Endothelial cell of umbilical vein (primary cell): ENCODE data around the gene CCL7. TPM values are rescaled to one million over a fixed set of nuclear protein-coding genes. Genes with fewer than 3 reads are reported as not detected.

Experiments used
- BruUV-seq: library from RNA; stranded (reverse); fragments of 400-500 nt; replicated peaks from 2 replicates; lab custom pipeline; 2021; lab: Mats Ljungman, UMichigan
- CTCF ChIA-PET: fragments of 300-600, 350-600 bp; sonication (Branson Sonifier 250); formaldehyde crosslinking; loops from one replicate; lab custom pipeline; 2021; ENCODE audit warnings: antibody characterized with exemption, inconsistent platforms; lab: Charles Lee
- POLR2A ChIA-PET: fragments of 300-600, 350-600 bp; sonication (Branson Sonifier 250); formaldehyde crosslinking; loops from one replicate; lab custom pipeline; 2021; ENCODE audit warnings: antibody characterized with exemption, inconsistent platforms; lab: Charles Lee
- DNase-seq: peaks from one replicate; pipeline ENCODE4 v3.0.0-alpha.2; 2011; ENCODE audit warnings: low read depth, low spot score
- FAIRE-seq: peaks from 2 replicates; lab custom pipeline; 2011; peaks lifted over from hg19 to GRCh38; lab: Jason Lieb, UNC
- H2AFZ ChIP-seq: 2 replicates; pipeline ENCODE4 v1.6.0; 2012; ENCODE audit warnings: low read depth, low read length, control low read depth, inconsistent platforms
- H3K27ac ChIP-seq: 2 replicates; pipeline ENCODE4 v1.5.1; 2011; ENCODE audit warnings: low read depth, mild to moderate bottlenecking, control low read depth, low read length, moderate library complexity; ENCODE audit not compliant: insufficient read depth
- H3K27me3 ChIP-seq, 2 experiments: 2 replicates each; pipeline versions ENCODE4 v1.6.0 to v1.6.1; 2011; ENCODE audit warnings: low read length in 2 of 2, mixed read lengths in 1 of 2; ENCODE audit not compliant: control insufficient read depth in 2 of 2, insufficient read depth in 2 of 2
- H3K36me3 ChIP-seq, 2 experiments: 2 replicates in 1 of 2; 3 replicates in 1 of 2; pipeline ENCODE4 v1.5.1; 2011; ENCODE audit warnings: low read length in 2 of 2, mild to moderate bottlenecking in 1 of 2, moderate library complexity in 1 of 2; ENCODE audit not compliant: control insufficient read depth in 2 of 2, insufficient read depth in 2 of 2; ENCODE audit errors: extremely low read depth in 1 of 2
- H3K4me1 ChIP-seq: 3 replicates; pipeline ENCODE4 v1.5.1; 2011; ENCODE audit warnings: mild to moderate bottlenecking, low read length; ENCODE audit not compliant: control insufficient read depth, insufficient read depth; ENCODE audit errors: extremely low read depth
- H3K4me2 ChIP-seq: 2 replicates; pipeline ENCODE4 v1.6.1; 2011; ENCODE audit warnings: low read length, control low read depth, mixed read lengths; ENCODE audit not compliant: insufficient read depth
- H3K4me3 ChIP-seq, 3 experiments: fragments of 200-600 bp in 1 of 3; sonication (generic), shearing (Covaris generic) in 1 of 3; replicated peaks in 1 of 3; 2 replicates each; pipeline ENCODE4 v1.5.1; 2011 to 2016; ENCODE audit warnings: control low read depth in 3 of 3, low read length in 3 of 3, mild to moderate bottlenecking in 2 of 3, inconsistent platforms in 1 of 3, low read depth in 1 of 3, moderate library complexity in 1 of 3; ENCODE audit not compliant: insufficient read depth in 1 of 3
- H3K79me2 ChIP-seq: 2 replicates; pipeline ENCODE4 v1.6.0; 2012; ENCODE audit warnings: low read length, inconsistent platforms; ENCODE audit not compliant: control insufficient read depth, insufficient read depth
- H3K9ac ChIP-seq: replicated peaks from 2 replicates; pipeline ENCODE3; 2011; ENCODE audit warnings: low read length, control low read depth; ENCODE audit not compliant: insufficient read depth; ENCODE audit errors: extremely low read depth
- H3K9me1 ChIP-seq: replicated peaks from 3 replicates; pipeline ENCODE4 v1.6.0; 2011; ENCODE audit warnings: mild to moderate bottlenecking, low read length; ENCODE audit not compliant: control insufficient read depth, insufficient read depth; ENCODE audit errors: extremely low read depth
- H3K9me3 ChIP-seq: replicated peaks from 2 replicates; pipeline ENCODE4 v1.5.1; 2012; ENCODE audit warnings: low read length, inconsistent platforms; ENCODE audit not compliant: control insufficient read depth, insufficient read depth
- H4K20me1 ChIP-seq: replicated peaks from 2 replicates; pipeline ENCODE3; 2011; ENCODE audit warnings: mild to moderate bottlenecking, low read length; ENCODE audit not compliant: control insufficient read depth, insufficient read depth; ENCODE audit errors: extremely low read depth
- CTCF ChIP-seq, 2 donors: IDR thresholded peaks; 1 replicate in 1 of 2; 2 replicates in 1 of 2; pipeline ENCODE4 v1.5.1; 2011; ENCODE audit warnings: low read length in 2 of 2, mild to moderate bottlenecking in 2 of 2, moderate library complexity in 2 of 2, control low read depth in 1 of 2, inconsistent platforms in 1 of 2, low read depth in 1 of 2; ENCODE audit not compliant: insufficient read depth in 1 of 2; ENCODE audit errors: extremely low read depth in 1 of 2
- EZH2 ChIP-seq: IDR thresholded peaks from 2 replicates; pipeline ENCODE4 v1.6.1; 2012; ENCODE audit warnings: borderline replicate concordance, low read depth, mild to moderate bottlenecking, moderate library complexity, low read length, inconsistent platforms; ENCODE audit not compliant: severe bottlenecking
- FOS ChIP-seq: IDR thresholded peaks from 2 replicates; pipeline ENCODE4 v1.6.1; 2011; ENCODE audit warnings: mild to moderate bottlenecking, low read length, moderate library complexity, borderline replicate concordance; ENCODE audit not compliant: insufficient read depth
- GATA2 ChIP-seq: IDR thresholded peaks from 2 replicates; pipeline ENCODE4 v1.7.0; 2011; ENCODE audit warnings: low read depth, mild to moderate bottlenecking, moderate library complexity, mixed read lengths, low read length; ENCODE audit not compliant: insufficient read length, insufficient read depth
- MYC ChIP-seq: IDR thresholded peaks from one replicate; pipeline ENCODE4 v1.6.1; 2011; ENCODE audit warnings: mild to moderate bottlenecking, low read depth, low read length
- POLR2A ChIP-seq: IDR thresholded peaks from 2 replicates; pipeline ENCODE4 v1.6.1; 2012; ENCODE audit warnings: low read depth, mild to moderate bottlenecking, control low read depth, low read length
- POLR2AphosphoS5 ChIP-seq: IDR thresholded peaks from 2 replicates; pipeline ENCODE4 v1.6.1; 2012; ENCODE audit warnings: low read depth, mild to moderate bottlenecking, control low read depth, low read length, moderate library complexity; ENCODE audit not compliant: insufficient read depth
- dilution Hi-C: fragments of 300-500 bp; cut with MboI; formaldehyde crosslinking; loops from one replicate; pipeline ENCODE4 v1.15.0; 2019; ENCODE audit warnings: low sequenced_read_pairs; ENCODE audit not compliant: extremely low pct_ligation_motif_present
- intact Hi-C: fragments of 100-400 bp; cut with micrococcal nuclease; formaldehyde crosslinking; loops from one replicate; pipeline ENCODE4 v1.10.0; 2022
- polyA plus RNA-seq, 4 experiments: library from polyadenylated mRNA; depleted of rRNA in 3 of 4; stranded (reverse) in 3 of 4; unstranded in 1 of 4; fragments of >200 nt; gene quantifications; 2 replicates each; pipeline versions ENCODE4 v1.2.1 to v1.2.3, GENCODE V29; 2011 to 2012; ENCODE audit warnings: missing spikeins in 1 of 4
- total RNA-seq: library from RNA; stranded (reverse); gene quantifications from 2 replicates; pipeline ENCODE4 v1.2.3, GENCODE V29; 2021
- TF ChIP-seq, protein P1 (sequence below): IDR thresholded peaks from 2 replicates; pipeline ENCODE4 v1.6.1; 2011; ENCODE audit not compliant: insufficient read depth, insufficient read length

CCL7 gene
- total and polyA plus RNA-seq, 2 donors (not counting 3 experiments of a cell fraction or from before 2014, with no cell fraction given): 0.25 TPM; not detected in 1

GRCh38 chr17:34265711-34266110 is 4.3 kb upstream of the CCL7 start:
- DNase-seq: no peak
- Histone ChIP-seq H4K20me1 (no peaks in the 10 kb centered on the region), H3K36me3 (no peaks in the 10 kb centered on the region), H3K9me3 (no peaks in the 10 kb centered on the region), H3K27ac (no peak overlapping the region), H3K9ac (no peak overlapping the region), H2AFZ (no peak overlapping the region), H3K4me3 (no peak overlapping the region), H3K79me2 (no peaks in the 10 kb centered on the region), H3K27me3 (peaks cover 0 to 4% of the 10 kb centered on the region in 2 experiments), H3K9me1 (no peaks in the 10 kb centered on the region), H3K4me2 (no peak overlapping the region), H3K4me1 (peaks cover 7% of the 10 kb centered on the region)
- intact Hi-C loops: no loop called here
- no TSS peak for BruUV-seq
- dilution Hi-C loops: no loop called here
- CTCF ChIA-PET: interaction anchor here (1.2 to 1.3 kb wide), 2 partner anchors 41 to 65 kb away, joined by 3 to 6 read pairs; no protein-coding TSS in a partner anchor
- FAIRE-seq: no peak
- POLR2A ChIA-PET: no interaction called here
- TF ChIP-seq MYC (no peak), GATA2 (no peak), CTCF (IDR thresholded peaks at IDR 0.05; ENCODE audit: extremely low read depth in 1 of 2, insufficient read depth in 1 of 2, low read depth in 1 of 2, low read length in 2 of 2) (no peak), FOS (no peak), EZH2 (no peak), POLR2A (no peak), POLR2AphosphoS5 (no peak)
- TF ChIP-seq, protein P1, sequence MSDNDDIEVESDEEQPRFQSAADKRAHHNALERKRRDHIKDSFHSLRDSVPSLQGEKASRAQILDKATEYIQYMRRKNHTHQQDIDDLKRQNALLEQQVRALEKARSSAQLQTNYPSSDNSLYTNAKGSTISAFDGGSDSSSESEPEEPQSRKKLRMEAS: no peak
